ENCODE results near the gene UBE3A.

DNA sequence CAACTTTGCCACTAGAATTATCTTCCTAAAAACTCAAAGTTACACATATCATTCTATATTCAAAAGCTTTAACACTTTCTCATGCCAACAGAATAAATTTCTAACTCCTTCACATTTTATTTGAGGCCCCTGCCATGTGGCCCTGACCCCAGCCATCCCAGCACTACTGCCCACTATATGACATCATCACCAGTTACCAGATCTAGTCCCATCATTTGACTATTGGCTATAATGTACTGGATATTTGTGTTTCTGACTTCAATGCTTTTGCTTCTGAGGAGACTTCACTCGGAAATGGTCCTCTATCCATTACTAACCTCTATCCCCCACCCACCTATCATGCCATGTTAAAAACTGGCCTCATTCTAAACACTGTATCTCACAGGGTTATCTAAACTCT is 23.6 kb downstream of the UBE3A start:
- TF ChIP-seq MAX (IDR thresholded peaks at IDR 0.05; ENCODE audit: low read depth): no peak
- TF ChIP-seq, protein P1, sequence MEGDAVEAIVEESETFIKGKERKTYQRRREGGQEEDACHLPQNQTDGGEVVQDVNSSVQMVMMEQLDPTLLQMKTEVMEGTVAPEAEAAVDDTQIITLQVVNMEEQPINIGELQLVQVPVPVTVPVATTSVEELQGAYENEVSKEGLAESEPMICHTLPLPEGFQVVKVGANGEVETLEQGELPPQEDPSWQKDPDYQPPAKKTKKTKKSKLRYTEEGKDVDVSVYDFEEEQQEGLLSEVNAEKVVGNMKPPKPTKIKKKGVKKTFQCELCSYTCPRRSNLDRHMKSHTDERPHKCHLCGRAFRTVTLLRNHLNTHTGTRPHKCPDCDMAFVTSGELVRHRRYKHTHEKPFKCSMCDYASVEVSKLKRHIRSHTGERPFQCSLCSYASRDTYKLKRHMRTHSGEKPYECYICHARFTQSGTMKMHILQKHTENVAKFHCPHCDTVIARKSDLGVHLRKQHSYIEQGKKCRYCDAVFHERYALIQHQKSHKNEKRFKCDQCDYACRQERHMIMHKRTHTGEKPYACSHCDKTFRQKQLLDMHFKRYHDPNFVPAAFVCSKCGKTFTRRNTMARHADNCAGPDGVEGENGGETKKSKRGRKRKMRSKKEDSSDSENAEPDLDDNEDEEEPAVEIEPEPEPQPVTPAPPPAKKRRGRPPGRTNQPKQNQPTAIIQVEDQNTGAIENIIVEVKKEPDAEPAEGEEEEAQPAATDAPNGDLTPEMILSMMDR (IDR thresholded peaks at IDR 0.05): no peak

Measured in SK-N-SH (cell line).